GM12878 (cell line): Measurements from ENCODE around the gene ZDHHC18. TPM values are rescaled to one million over a fixed set of nuclear protein-coding genes. Genes with fewer than 3 reads are reported as not detected.

Experiments
- ASH2L ChIP-seq: fragments of 300-600, 200-600 bp; sonication (generic); IDR thresholded peaks from 2 replicates; pipeline ENCODE4 v1.6.1; 2017; ENCODE audit warnings: low read depth, mild to moderate bottlenecking, borderline replicate concordance
- BACH1 ChIP-seq: fragments of 450-650 bp; IDR thresholded peaks from 2 replicates; pipeline ENCODE4 v1.6.1; 2017; ENCODE audit warnings: mild to moderate bottlenecking, borderline replicate concordance
- BCL11A ChIP-seq: IDR thresholded peaks from 2 replicates; pipeline ENCODE4 v1.6.1; 2011; ENCODE audit warnings: low read depth, low read length
- DPF2 ChIP-seq: fragments of 450-650 bp; IDR thresholded peaks from 2 replicates; pipeline ENCODE4 v1.6.1; 2017; ENCODE audit warnings: mild to moderate bottlenecking
- HDAC2 ChIP-seq: fragments of 200-600 bp; sonication (generic); IDR thresholded peaks from 2 replicates; pipeline ENCODE4 v1.6.1; 2017
- HDGF ChIP-seq: fragments of 450-650 bp; IDR thresholded peaks from 2 replicates; pipeline ENCODE4 v1.6.1; 2016; ENCODE audit warnings: antibody characterized with exemption
- IKZF1 ChIP-seq: fragments of 450-650 bp; conservative IDR thresholded peaks from 2 replicates; pipeline ENCODE4 v1.6.1; 2017; ENCODE audit warnings: antibody characterized with exemption, mild to moderate bottlenecking
- MTA2 ChIP-seq: fragments of 450-650 bp; IDR thresholded peaks from 2 replicates; pipeline ENCODE4 v1.6.1; 2016; ENCODE audit warnings: low read depth, mild to moderate bottlenecking, moderate library complexity
- POLR2A ChIP-seq: IDR thresholded peaks from 2 replicates; pipeline ENCODE4 v1.6.1; 2011; ENCODE audit warnings: low read depth, mild to moderate bottlenecking, low read length
- SIN3A ChIP-seq: IDR thresholded peaks from 2 replicates; pipeline ENCODE4 v1.6.1; 2012; ENCODE audit warnings: low read depth, low read length, improper control_type of control experiment
- SMAD5 ChIP-seq: IDR thresholded peaks from 2 replicates; pipeline ENCODE4 v1.6.1; 2016; ENCODE audit warnings: antibody characterized with exemption, low read depth
- SMARCA5 ChIP-seq: fragments of 450-650 bp; IDR thresholded peaks from 2 replicates; pipeline ENCODE4 v1.6.1; 2017; ENCODE audit warnings: mild to moderate bottlenecking
- TBL1XR1 ChIP-seq: IDR thresholded peaks from 2 replicates; pipeline ENCODE4 v1.6.1; 2012; ENCODE audit warnings: low read depth, low read length, improper control_type of control experiment
- TCF12 ChIP-seq: IDR thresholded peaks from 2 replicates; pipeline ENCODE4 v1.6.1; 2011; ENCODE audit warnings: low read depth, mild to moderate bottlenecking, low read length
- YY1 ChIP-seq: IDR thresholded peaks from 2 replicates; pipeline ENCODE4 v1.6.1; 2011; ENCODE audit warnings: low read depth, mild to moderate bottlenecking, low read length
- polyA plus RNA-seq, 11 experiments: library from polyadenylated mRNA; depleted of rRNA in 4 of 11; unstranded in 6 of 11; stranded (reverse) in 5 of 11; fragments of >200 nt; fragmentation: Nextera tagmentation in 4 of 11; fragmentation: Illumina TruSeq in 1 of 11; extraction: Ambion mirVana in 4 of 11; extraction: Trizol in 1 of 11; gene quantifications; 1 replicate in 1 of 11; 2 replicates in 10 of 11; pipeline versions ENCODE4 v1.2.1 to v1.2.3, GENCODE V29; 2011 to 2016; ENCODE audit warnings: inconsistent platforms in 2 of 11, missing spikeins in 2 of 11, low read depth in 1 of 11
- total RNA-seq, 4 experiments: library from RNA; depleted of rRNA in 3 of 4; stranded (reverse); fragments of >200 nt in 3 of 4; fragmentation: Illumina TruSeq in 1 of 4; extraction: Trizol in 1 of 4; gene quantifications; 2 replicates each; pipeline versions ENCODE4 v1.2.1 to v1.2.3, GENCODE V29; 2013 to 2021
- TF ChIP-seq, protein P1 (sequence below): fragments of 450-650 bp; IDR thresholded peaks from 2 replicates; pipeline ENCODE4 v1.6.1; 2018; ENCODE audit warnings: borderline replicate concordance, mild to moderate bottlenecking; ENCODE audit not compliant: partially characterized antibody
- TF ChIP-seq, protein P2 (sequence below): IDR thresholded peaks from 2 replicates; pipeline ENCODE4 v1.6.1; 2011; ENCODE audit warnings: borderline replicate concordance, low read depth, mild to moderate bottlenecking, moderate library complexity, mixed read lengths, low read length; ENCODE audit not compliant: insufficient read depth; ENCODE audit errors: extremely low read length
- TF ChIP-seq, protein P3 (sequence below): IDR thresholded peaks from 2 replicates; pipeline ENCODE4 v1.6.1; 2012; ENCODE audit warnings: low read depth, low read length, improper control_type of control experiment
- TF ChIP-seq, protein P4 (sequence below): fragments of 450-650 bp; conservative IDR thresholded peaks from 2 replicates; pipeline ENCODE4 v1.6.1; 2017; ENCODE audit warnings: mild to moderate bottlenecking, moderate library complexity
- TF ChIP-seq, protein P5 (sequence below): fragments of 450-650 bp; IDR thresholded peaks from 2 replicates; pipeline ENCODE4 v1.6.1; 2016; ENCODE audit warnings: mild to moderate bottlenecking, moderate library complexity, borderline replicate concordance

The ZDHHC18 gene
- total and polyA plus RNA-seq, 10 of the 15 experiments (the other 5 are each of a cell fraction or from before 2014, with no cell fraction given) = 0.40 to 81.2 (median 21.3) TPM

DNA sequence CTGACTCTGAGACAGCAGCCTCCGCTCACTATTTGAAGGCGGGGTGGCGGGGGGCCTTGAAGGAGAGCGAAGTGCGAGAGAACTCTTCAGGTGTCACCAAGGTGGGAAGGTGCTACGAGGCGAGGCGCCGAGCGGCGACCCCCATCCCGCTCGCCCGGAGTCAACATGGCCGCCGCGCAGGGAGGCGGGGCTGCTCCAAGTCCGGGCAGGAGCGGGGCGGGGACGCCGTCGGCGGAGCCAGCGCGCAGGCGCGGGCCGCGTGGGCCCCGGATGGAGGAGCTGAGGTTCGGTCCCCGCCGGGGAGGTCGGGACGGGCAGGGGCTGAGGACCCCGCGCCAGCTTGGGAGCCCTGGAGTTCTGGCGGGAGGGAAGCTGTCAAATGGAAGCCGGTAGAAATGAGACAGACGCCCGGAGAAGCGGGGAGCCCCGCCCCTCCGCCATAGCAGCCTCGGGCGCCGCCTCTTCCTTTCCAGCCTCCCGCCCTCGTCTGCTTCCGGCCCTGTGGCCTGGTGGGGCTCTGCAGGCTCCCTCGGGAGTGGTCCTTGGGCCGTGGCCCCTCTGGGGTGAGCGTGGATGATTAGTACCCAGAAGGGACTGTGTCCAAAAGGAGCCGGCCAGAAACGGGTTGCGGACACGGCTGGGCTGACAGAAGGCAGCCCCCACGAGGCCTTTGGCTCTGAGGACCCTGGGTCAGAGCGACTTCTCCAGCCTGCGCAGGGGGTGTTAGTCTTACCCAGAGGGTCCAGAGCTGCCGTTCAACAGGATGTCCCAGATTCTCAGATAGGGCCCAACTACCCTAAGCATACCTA lies 38.6 kb upstream of the ZDHHC18 start, which contains the start of gene PIGV (continued):
- TF ChIP-seq, protein P1, sequence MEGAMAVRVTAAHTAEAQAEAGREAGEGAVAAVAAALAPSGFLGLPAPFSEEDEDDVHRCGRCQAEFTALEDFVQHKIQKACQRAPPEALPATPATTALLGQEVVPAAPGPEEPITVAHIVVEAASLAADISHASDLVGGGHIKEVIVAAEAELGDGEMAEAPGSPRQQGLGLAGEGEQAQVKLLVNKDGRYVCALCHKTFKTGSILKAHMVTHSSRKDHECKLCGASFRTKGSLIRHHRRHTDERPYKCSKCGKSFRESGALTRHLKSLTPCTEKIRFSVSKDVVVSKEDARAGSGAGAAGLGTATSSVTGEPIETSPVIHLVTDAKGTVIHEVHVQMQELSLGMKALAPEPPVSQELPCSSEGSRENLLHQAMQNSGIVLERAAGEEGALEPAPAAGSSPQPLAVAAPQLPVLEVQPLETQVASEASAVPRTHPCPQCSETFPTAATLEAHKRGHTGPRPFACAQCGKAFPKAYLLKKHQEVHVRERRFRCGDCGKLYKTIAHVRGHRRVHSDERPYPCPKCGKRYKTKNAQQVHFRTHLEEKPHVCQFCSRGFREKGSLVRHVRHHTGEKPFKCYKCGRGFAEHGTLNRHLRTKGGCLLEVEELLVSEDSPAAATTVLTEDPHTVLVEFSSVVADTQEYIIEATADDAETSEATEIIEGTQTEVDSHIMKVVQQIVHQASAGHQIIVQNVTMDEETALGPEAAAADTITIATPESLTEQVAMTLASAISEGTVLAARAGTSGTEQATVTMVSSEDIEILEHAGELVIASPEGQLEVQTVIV = no peak
- peak; percentile 98 for TF ChIP-seq SMARCA5
- TF ChIP-seq BACH1 = peak; percentile 71
- TF ChIP-seq YY1 = peak; percentile 98
- peak; percentile 73 for TF ChIP-seq POLR2A
- TF ChIP-seq TCF12 = 0 out of 2 replicates have a peak, but pooled peaks have one; percentile 22
- TF ChIP-seq IKZF1 = peak; percentile 92
- 0 out of 2 replicates have a peak, but pooled peaks have one; percentile 64 for TF ChIP-seq SIN3A
- 0 out of 2 replicates have a peak, but pooled peaks have one; percentile 47 for TF ChIP-seq SMAD5
- no peak for TF ChIP-seq TBL1XR1
- no peak for TF ChIP-seq MTA2
- TF ChIP-seq, protein P2, sequence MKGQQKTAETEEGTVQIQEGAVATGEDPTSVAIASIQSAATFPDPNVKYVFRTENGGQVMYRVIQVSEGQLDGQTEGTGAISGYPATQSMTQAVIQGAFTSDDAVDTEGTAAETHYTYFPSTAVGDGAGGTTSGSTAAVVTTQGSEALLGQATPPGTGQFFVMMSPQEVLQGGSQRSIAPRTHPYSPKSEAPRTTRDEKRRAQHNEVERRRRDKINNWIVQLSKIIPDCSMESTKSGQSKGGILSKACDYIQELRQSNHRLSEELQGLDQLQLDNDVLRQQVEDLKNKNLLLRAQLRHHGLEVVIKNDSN = no peak
- TF ChIP-seq, protein P3, sequence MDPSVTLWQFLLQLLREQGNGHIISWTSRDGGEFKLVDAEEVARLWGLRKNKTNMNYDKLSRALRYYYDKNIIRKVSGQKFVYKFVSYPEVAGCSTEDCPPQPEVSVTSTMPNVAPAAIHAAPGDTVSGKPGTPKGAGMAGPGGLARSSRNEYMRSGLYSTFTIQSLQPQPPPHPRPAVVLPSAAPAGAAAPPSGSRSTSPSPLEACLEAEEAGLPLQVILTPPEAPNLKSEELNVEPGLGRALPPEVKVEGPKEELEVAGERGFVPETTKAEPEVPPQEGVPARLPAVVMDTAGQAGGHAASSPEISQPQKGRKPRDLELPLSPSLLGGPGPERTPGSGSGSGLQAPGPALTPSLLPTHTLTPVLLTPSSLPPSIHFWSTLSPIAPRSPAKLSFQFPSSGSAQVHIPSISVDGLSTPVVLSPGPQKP = peak; percentile 38; the same call in 1 of the 2 replicates
- no peak for TF ChIP-seq BCL11A
- TF ChIP-seq, protein P4, sequence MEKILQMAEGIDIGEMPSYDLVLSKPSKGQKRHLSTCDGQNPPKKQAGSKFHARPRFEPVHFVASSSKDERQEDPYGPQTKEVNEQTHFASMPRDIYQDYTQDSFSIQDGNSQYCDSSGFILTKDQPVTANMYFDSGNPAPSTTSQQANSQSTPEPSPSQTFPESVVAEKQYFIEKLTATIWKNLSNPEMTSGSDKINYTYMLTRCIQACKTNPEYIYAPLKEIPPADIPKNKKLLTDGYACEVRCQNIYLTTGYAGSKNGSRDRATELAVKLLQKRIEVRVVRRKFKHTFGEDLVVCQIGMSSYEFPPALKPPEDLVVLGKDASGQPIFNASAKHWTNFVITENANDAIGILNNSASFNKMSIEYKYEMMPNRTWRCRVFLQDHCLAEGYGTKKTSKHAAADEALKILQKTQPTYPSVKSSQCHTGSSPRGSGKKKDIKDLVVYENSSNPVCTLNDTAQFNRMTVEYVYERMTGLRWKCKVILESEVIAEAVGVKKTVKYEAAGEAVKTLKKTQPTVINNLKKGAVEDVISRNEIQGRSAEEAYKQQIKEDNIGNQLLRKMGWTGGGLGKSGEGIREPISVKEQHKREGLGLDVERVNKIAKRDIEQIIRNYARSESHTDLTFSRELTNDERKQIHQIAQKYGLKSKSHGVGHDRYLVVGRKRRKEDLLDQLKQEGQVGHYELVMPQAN = peak; percentile 85
- TF ChIP-seq, protein P5, sequence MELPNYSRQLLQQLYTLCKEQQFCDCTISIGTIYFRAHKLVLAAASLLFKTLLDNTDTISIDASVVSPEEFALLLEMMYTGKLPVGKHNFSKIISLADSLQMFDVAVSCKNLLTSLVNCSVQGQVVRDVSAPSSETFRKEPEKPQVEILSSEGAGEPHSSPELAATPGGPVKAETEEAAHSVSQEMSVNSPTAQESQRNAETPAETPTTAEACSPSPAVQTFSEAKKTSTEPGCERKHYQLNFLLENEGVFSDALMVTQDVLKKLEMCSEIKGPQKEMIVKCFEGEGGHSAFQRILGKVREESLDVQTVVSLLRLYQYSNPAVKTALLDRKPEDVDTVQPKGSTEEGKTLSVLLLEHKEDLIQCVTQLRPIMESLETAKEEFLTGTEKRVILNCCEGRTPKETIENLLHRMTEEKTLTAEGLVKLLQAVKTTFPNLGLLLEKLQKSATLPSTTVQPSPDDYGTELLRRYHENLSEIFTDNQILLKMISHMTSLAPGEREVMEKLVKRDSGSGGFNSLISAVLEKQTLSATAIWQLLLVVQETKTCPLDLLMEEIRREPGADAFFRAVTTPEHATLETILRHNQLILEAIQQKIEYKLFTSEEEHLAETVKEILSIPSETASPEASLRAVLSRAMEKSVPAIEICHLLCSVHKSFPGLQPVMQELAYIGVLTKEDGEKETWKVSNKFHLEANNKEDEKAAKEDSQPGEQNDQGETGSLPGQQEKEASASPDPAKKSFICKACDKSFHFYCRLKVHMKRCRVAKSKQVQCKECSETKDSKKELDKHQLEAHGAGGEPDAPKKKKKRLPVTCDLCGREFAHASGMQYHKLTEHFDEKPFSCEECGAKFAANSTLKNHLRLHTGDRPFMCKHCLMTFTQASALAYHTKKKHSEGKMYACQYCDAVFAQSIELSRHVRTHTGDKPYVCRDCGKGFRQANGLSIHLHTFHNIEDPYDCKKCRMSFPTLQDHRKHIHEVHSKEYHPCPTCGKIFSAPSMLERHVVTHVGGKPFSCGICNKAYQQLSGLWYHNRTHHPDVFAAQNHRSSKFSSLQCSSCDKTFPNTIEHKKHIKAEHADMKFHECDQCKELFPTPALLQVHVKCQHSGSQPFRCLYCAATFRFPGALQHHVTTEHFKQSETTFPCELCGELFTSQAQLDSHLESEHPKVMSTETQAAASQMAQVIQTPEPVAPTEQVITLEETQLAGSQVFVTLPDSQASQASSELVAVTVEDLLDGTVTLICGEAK = peak; percentile 79; the same call in 1 of the 2 replicates
- TF ChIP-seq HDGF = peak; percentile 74; the same call in 1 of the 2 replicates
- TF ChIP-seq HDAC2 = no peak
- TF ChIP-seq ASH2L = peak; percentile 21; the same call in 1 of the 2 replicates
- TF ChIP-seq DPF2 = peak; percentile 89
